NCI-H1105 (cell line): ENCODE results near the gene FNIP2.

Source experiments
- DNase-seq: peaks from one replicate; lab custom pipeline; 2025; lab: John Stamatoyannopoulos, UW

The FNIP2 gene

DNA sequence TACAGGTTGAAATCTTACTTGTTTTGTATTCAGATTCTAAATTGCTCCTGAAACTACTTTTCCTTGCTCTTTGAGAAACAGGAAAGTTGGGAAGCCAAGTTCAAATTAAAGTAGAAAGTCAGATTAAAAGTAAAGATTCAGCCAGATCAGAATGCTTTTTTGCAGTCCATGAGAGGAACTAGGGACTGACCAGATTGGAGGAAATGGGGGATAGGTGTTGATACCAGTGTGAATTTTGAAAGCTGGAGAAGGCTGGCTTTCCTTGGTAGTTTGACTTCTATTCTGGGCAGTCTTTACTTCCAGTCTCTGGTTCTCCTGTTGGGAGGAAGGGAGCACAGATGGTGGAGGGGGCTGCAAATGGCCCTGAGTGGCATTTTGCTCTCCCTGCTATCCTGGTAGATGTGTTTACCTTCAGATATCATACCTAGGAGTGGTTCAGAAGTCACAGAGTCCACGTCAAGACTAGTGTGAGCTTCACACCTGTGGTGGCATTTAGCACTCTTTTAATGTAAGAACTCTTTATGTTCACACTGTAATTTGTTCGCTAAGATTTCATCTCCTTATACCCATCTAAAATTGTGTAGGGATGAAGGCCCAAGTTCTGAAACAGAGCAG is 68.8 kb downstream of the FNIP2 start:
- DNase-seq: no peak

DNA sequence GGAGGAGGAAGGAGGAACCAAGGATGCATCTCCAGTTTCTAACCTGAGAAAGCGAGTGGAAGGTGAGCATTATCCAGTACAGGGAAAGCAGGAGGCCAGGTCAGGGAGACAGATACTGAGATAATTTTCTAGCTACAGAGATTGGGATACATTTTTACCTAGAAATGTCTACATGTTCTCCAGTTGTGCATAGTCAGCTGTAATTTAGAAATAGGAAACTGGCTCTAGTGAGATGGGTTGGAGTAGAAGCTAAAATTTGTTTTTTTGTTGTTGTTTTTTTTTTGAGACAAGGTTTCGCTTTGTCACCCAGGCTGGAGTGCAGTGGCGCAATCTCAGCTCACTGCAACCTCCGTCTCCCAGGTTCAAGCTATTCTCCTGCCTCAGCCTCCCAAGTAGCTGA is 71.3 kb downstream of the FNIP2 start:
- DNase-seq: no peak

DNA sequence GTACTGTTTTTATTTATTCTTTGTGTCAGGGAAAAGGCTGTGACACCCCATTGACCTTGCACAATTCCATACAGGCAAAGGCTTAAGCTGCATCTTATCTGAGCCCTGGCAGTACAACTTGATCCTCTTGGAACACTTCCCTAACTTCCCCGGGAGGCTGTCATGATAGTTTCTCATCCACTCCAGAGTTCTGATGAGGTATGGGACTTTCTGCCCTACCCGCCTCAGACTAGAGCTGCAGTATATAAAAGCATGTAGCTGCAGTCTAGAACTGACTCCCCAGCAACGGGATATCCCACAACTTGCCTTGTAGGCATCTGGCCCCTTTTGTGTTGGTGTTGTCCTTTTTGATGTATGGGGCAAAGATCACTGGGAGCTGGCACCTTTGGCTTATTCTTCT is 72.7 kb downstream of the FNIP2 start:
- DNase-seq: no peak

DNA sequence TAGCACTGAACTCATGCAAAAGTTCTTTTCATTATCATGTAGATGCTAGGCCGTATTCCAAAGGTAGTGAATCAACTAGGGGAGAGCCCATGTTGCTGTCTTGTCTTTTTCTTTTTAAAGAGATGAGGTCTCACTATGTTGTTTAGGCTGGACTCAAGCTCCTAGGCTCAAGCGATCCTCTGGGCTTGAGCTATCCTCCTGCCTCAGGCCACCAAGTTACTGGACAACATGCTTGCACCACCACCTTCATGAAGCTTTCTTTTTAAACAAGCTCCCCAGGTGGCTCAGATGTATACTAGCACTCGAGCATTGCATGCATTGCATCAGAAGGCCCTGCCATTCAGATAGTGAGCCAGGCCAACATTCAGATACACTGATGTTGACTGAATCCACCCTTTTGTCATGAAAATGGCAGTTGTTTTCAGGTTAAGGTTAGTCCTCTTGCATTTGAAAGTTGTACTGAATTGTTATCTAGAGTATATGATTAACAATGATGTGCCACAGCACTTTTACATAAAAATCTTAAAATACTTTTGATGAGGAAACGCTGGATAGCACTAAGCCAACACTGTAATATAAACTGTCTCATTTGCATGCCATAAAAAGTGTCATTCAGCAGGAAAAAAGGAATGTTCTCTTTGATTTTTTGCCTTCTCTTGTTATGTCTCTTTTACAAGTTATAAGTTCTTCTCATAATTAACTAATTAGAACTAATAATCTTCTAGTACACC is 76.7 kb downstream of the FNIP2 start:
- no peak for DNase-seq

DNA sequence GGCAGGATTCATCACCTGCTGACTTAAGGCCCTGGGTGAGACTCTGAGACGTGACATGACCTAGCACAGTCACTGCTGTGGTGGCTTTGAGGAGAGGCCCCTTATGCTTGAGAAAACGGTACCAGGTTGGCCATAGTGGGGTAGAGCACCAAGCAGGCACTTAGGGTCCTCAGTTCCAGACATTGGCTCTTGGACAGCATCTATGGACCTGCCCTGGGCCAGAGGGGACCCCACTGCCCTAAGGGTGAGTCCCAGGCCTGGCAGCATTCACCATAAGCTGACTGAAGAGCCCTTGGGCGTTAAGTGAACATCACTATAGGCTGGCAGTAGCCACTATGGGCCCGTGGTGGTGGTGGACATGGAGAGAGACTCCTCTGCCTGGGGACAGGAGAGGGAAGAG is 78.7 kb downstream of the FNIP2 start:
- DNase-seq: no peak

DNA sequence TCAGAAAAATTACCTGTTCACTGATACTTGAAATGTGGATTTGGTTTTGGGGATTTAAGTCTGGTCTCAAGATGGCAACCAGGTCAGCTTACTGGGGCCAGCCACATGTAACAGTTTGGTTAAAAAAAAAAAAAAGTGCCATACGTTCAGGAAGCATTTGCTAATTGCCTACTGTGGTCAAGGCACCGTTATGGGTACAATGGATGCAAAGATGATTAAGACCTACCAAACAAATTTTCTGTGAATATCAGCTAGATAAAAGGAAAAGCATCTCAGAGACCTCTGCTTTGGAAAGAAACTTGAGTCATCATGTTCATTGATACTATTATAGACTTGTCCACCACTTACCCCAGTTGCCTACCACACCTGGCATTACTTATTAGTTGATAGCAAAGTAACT is 80.9 kb downstream of the FNIP2 start:
- DNase-seq: no peak

DNA sequence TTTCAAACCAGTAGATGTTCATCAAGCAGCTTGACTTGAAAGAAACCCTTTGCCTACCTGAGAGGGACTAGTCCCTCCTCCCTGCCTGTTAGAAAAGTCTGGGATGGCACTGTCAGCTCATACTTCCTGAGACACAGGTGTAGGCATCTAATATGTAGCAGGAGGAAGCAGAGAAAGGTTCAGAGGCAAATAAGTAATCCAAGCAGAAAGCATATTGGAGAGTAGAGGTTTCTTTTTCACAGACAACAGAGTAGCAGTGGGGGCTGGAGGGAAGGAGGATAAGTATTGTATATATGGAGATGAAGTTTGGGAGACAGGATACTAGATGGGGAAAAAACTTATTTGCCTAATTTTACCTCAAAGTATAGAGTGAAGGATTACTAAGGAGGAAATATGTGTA is 81.5 kb downstream of the FNIP2 start:
- no peak for DNase-seq

DNA sequence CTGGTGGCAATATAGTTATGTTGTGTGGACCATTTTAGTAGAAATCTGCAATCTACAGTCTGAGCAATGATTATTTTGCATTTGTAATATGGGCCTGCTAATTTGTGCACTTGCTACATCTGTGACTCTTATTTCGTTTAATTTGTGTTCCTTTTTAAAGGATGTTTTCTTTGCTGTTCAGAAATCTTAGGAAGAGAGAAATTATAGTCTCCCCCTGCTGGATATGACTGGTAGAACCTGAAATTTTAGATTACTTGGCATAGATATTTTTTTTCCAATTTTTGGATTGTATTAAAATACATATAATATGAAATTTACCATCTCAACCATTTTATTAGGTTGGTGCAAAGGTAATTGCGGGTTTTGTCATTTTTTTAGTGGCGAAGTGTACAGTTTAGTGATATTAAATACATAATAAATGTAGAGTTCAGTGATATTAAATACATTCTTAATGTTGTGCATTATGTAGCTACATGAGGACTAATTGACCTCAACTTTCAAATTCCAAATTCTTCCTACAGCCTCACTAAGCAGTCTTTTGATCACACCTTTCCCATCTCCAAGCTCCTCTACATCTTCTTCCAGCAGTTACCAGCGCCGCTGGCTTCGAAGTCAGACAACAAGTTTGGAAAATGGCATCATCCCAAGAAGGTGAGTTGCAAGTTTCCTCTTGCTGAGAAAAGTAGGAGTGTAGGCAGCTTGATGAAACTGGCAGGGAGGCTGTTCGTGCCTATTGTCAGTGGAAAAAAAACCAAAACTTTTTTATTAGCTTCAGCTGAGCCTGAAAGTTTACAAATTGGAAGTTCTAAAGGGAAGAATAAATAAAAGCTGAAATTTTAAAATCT is 82.2 kb downstream of the FNIP2 start:
- no peak for DNase-seq

DNA sequence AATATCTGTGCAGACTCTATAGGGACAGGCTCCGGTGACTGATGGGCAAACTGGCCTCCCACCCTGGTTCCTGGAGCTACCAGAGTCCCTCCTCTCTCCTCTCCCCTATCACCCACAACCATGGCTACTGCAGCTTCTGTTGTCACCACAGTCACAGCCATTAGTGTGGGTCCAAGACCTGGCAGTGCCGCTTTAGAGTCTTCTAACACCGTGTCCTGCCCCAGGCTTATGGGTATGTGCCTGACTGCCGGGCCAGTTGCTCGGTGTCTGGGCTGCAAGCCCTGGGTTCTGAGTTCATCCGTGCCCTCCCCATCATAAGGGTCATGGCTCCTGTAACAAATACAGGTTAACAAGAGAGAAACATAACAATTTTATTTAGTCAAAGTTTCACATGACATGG is 85.4 kb downstream of the FNIP2 start:
- no peak for DNase-seq

DNA sequence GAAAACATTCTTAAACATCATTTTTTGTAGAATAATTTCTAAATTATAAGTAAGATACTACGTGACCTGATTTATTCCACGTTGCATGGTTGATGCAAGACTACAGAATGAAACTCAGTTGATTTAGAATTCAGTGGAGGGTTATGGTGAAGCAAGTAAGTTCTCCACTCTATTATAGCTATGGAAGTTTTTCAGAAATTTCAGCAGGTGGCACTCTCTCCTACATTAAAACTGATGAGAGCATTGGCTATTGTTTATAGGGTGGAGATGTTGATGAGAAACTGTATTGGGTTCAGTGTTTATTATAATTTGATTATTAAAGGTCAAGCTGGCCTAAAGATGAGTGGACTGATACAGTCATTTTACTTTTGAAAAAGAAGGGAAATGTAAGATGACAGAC is 88.0 kb downstream of the FNIP2 start:
- peak; percentile 14 for DNase-seq

DNA sequence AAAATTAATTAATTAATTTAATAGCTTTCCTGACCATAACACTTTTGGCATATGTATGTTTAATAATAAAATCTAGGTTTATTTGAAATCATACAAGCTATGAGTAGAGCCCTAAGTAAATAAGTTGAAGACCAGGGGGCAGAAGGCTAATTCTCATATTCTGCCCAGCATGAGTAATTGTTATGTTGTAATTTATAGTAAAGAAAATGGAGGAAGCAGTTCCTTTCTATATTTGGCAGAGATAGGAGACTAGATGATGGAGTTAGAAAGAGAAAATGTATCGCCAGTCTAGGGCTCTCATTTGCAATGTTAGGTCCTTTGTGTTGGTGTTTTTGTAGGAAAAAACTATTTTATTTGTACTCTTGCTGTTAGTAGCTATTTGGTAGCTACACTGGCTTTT is 89.1 kb downstream of the FNIP2 start:
- DNase-seq: no peak

DNA sequence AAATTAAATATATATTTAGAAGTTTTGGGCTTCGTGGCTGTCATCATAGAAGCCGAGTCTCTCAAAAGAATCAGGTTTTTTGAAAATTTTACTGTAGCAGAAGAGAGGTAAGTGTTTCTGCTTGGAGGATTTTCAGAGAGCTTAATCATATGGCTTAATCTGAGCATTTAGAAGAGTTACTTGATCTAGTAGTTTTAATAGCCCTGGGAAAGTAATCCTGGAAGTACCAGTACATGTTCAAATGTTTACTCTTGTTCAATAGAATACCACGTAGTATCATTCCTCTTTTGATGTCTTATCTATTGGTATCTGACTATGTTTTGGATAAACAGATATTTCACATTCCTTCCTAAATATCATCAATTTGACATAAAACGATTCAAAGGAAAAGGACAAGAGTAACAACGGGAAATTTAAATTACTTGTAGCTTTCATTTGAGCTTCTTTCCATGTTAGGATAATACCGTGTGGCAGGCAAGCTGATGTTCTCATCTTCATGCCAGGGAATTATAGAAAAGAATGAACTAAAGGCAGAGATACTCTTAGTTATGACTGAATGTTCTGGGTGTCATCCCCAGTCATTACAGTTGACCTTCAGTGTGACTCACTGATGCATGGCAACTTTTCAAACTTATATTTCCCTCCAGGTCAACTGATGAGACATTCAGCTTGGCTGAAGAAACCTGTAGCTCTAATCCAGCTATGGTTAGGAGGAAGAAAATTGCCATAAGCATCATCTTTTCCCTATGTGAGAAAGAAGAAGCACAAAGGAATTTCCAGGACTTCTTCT is 89.8 kb downstream of the FNIP2 start:
- DNase-seq: no peak

DNA sequence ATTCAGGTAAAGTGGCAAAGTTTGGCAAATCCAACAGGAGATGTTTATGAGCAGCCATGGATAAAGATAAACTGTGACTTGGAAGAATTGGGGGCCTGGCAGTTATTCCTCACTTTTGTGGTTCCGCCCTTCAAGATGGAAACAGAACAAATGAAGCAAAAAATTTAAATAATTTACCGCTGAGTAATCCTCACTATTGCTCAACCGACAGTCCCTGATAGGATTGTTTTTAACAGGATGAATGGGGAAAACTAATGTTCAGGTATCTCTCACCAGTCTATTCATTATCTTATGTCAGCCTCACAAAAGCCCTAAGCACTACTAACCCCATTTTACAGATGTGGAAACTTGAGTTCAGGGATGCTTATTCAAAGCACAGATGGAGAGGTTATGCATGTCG is 90.8 kb downstream of the FNIP2 start:
- DNase-seq: no peak

DNA sequence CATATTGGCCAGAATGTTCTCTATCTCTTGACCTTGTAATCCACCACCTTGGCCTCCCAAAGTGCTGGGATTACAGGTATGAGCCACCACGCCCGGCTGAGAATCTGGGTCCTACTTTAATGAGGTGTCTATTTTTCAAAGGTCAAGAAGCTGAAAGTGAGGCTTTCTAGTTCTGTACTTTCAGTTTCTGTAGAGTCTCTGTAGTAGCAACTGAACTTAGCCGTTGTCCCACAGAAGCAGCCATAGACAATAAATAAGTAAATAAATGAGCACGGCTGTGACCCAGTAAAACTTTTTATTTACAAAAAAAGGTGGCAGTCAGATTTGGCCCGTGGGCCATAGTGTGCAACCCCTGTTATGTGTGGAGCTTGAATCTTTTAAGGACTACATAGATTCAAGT is 92.0 kb downstream of the FNIP2 start:
- no peak for DNase-seq

DNA sequence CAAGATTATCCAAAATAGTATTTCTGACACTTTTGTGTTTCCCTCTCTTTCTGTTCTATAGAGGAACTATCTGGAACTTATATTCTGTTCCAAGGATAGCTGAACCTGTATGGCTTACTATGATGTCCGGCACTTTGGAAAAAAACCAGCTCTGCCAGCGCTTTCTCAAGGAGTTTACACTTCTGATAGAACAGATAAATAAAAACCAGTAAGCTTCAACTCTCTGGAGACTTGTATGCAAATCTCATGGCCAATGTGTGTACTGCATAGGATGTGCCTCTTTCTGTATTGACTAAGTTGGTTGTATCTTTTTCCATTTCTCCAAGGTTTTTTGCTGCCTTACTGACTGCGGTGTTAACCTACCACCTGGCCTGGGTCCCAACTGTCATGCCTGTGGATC is 92.5 kb downstream of the FNIP2 start:
- no peak for DNase-seq

DNA sequence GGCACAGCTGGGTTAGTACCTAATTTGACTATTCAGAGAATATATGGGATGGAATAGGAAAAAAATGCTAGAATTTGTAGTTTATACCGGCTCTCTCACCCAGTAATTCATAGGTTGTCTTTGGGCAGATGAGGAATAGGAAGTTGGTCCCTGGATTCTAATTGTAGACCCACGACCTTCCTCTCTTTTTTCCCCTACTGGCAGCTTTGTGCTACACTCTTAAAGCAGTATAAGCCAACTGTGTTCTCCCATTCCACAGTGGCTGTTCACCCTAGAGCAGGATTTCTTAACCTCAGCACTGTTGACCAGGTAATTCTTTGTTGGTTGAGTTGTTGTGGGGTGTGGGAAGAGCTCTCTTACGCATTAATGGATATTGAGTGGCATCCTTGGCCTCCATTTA is 92.9 kb downstream of the FNIP2 start:
- DNase-seq: no peak

DNA sequence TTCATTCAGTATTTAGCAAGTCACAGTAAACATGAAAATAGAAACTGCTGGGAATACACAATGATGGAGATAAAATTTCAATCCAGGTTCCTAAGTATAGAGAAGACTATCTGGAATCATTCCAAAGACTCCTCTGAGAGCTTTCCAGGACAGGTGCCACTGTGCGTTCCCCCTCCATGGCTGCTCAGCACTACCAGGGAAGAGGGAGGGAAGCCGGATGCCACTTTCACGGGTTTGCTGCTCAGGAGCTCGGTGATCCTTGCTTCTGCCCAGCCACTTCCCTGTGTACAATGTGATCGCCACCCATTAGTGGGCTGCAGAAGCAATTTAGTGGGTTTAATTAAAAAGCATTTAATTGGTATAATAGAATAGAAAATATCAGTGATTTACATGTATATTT is 94.5 kb downstream of the FNIP2 start:
- DNase-seq: peak; percentile 5

DNA sequence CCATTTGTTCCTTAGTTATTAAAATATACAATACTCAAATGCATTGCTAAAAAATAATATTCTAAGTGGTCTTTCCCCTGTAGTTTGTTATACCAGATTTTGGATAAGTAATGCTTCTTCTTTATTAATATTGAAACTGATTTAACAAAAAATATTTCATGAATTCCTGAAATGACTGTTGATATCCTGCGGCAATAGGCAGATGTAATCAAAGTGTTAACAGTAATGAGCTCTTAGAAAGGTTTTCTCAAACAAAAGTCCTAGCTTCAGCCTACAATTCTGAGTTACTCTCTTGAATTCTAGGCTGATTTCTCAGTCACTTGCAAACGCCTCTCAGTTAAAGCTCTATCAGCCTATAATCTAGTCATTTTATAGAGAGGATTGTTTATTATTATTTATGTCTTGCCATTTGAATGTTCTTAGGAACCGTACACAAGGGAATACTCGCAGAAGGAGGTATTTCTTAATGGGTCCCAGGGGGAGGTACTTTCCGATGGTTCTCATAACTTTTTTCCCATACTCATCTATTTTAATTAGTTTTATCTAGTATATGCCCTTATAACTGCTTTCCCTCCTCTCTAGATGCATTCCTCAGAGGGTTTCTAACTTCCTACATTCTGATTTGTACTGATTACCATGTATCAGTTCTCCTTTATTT is 96.8 kb downstream of the FNIP2 start:
- DNase-seq: no peak

DNA sequence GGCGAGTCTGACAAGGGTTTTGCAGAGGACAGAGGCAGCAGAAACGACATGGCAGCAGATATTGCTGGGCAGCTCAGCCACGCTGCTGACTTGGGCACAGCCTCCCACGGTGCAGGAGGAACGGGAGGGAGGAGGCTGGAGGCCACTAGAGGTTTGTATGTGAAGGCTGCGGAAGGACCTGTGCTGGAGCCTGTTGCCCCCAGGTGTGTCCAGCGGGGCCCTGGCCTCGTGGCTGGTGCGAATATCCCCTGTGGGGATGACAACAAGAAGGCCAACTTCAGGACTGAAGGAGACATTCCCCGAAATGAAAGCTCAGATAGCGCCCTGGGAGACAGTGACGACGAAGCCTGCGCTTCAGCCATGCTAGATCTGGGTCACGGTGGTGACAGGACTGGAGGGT is 100.2 kb downstream of the FNIP2 start:
- no peak for DNase-seq

DNA sequence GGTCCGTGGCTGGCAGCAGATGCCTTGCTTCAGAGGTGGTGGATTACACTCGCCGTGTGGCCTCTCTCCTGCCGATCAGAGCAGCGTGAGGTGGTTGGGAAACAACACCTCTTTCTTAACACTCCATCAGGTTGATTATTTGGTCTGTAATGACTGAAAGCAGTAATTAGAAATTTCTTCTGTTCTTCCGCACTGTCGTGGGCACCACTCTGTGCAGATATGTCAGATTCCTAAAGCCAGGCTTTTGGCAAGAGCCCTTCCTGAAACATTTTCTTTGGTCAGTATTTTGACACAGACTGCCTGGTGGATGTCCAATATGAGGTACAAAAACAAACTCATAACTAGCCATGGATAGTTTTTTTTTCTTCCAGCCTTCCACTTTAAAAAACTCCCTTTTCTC is 100.9 kb downstream of the FNIP2 start:
- no peak for DNase-seq

DNA sequence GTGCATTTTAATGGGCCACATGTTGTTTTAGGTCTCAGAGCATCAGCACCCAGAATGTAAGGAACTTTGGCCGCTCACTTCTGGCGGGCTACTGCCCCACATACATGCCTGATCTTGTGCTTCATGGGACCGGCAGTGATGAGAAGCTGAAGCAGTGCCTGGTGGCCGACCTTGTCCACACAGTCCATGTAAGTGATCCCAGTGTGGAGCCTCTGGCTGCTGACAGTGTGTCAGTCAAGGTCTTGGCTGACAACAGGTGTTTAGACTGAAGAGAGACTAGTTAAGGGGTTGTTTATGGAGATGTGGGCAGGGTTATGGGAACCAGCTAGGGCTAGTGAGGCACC is 101.4 kb downstream of the FNIP2 start:
- DNase-seq: no peak
